SK-N-SH (cell line): ENCODE measurements around the gene EIF1. TPM values are rescaled to one million over a fixed set of nuclear protein-coding genes. Genes with fewer than 3 reads are reported as not detected.

ENCODE experiments used
- CTCF ChIA-PET: fragments of 300-600, 350-600 bp; formaldehyde crosslinking; extraction: SDS; loops from one replicate; lab custom pipeline; 2021; lab: Yijun Ruan, JAX
- POLR2A ChIA-PET: fragments of 350-600 bp; sonication (Branson Sonifier 250); formaldehyde crosslinking; extraction: SDS; loops from one replicate; lab custom pipeline; 2020; ENCODE audit warnings: antibody characterized with exemption, inconsistent platforms; lab: Yijun Ruan, JAX
- DNase-seq: peaks from one replicate; pipeline ENCODE4 v3.0.0; 2012
- H2AFZ ChIP-seq: fragments of 200-600 bp; sonication (generic); 2 replicates; pipeline ENCODE4 v1.8.1; 2016; ENCODE audit warnings: antibody characterized with exemption, mild to moderate bottlenecking, low read depth
- H3F3A ChIP-seq: fragments of 200-600 bp; sonication (generic); replicated peaks from 2 replicates; pipeline ENCODE3; 2016; ENCODE audit warnings: antibody characterized with exemption, mild to moderate bottlenecking; ENCODE audit not compliant: insufficient read depth
- H3K27ac ChIP-seq, 2 experiments: fragments of 200-500 bp in 1 of 2; fragments of 200-600 bp in 1 of 2; sonication (Bioruptor generic) in 1 of 2; sonication (generic), shearing (Covaris generic) in 1 of 2; 2 replicates each; pipeline versions ENCODE4 v1.5.1 to v1.6.1; 2014 to 2016; ENCODE audit warnings: low read depth in 2 of 2, inconsistent platforms in 1 of 2, low read length in 1 of 2, mild to moderate bottlenecking in 1 of 2, mixed read lengths in 1 of 2
- H3K27me3 ChIP-seq: fragments of 200-600 bp; sonication (generic), shearing (Covaris generic); 2 replicates; pipeline ENCODE4 v1.6.1; 2016; ENCODE audit warnings: mixed run types; ENCODE audit not compliant: insufficient read depth
- H3K36me3 ChIP-seq, 2 experiments: fragments of 200-500 bp in 1 of 2; fragments of 200-600 bp in 1 of 2; sonication (Bioruptor generic) in 1 of 2; sonication (generic) in 1 of 2; replicated peaks in 1 of 2; 2 replicates each; pipeline versions ENCODE3 to v1.5.1; 2014 to 2016; ENCODE audit warnings: low read length in 1 of 2, mild to moderate bottlenecking in 1 of 2; ENCODE audit not compliant: insufficient read depth in 2 of 2, control insufficient read depth in 1 of 2
- H3K4me1 ChIP-seq, 2 experiments: fragments of 200-500 bp in 1 of 2; fragments of 200-600 bp in 1 of 2; sonication (Bioruptor generic) in 1 of 2; sonication (generic), shearing (Covaris generic) in 1 of 2; 2 replicates each; pipeline versions ENCODE4 v1.5.1 to v1.6.1; 2014 to 2016; ENCODE audit warnings: low read depth in 1 of 2, low read length in 1 of 2, mixed run types in 1 of 2; ENCODE audit not compliant: insufficient read depth in 2 of 2, control insufficient read depth in 1 of 2
- H3K4me2 ChIP-seq: fragments of 200-600 bp; sonication (generic), shearing (Covaris generic); 2 replicates; pipeline ENCODE4 v1.6.1; 2017; ENCODE audit warnings: mixed run types
- H3K4me3 ChIP-seq, 2 experiments: fragments of 200-500 bp in 1 of 2; fragments of 200-600 bp in 1 of 2; sonication (Bioruptor generic) in 1 of 2; sonication (generic), shearing (Covaris generic) in 1 of 2; 2 replicates each; pipeline versions ENCODE4 v1.5.1 to v1.8.1; 2014 to 2016; ENCODE audit warnings: low read depth in 2 of 2, inconsistent platforms in 1 of 2, low read length in 1 of 2, mild to moderate bottlenecking in 1 of 2, mixed read lengths in 1 of 2, moderate library complexity in 1 of 2
- H3K79me2 ChIP-seq: fragments of 200-600 bp; sonication (generic); 2 replicates; pipeline ENCODE4 v1.8.1; 2017; ENCODE audit warnings: mild to moderate bottlenecking; ENCODE audit not compliant: insufficient read depth
- H3K9ac ChIP-seq: fragments of 200-600 bp; sonication (generic); 2 replicates; pipeline ENCODE4 v1.6.1; 2017; ENCODE audit warnings: mixed run types
- H3K9me2 ChIP-seq: fragments of 200-600 bp; sonication (generic); 2 replicates; pipeline ENCODE4 v1.6.1; 2017; ENCODE audit warnings: mixed run types
- H3K9me3 ChIP-seq: fragments of 200-600 bp; sonication (generic); 2 replicates; pipeline ENCODE4 v1.6.1; 2017; ENCODE audit warnings: mixed run types, mild to moderate bottlenecking, moderate library complexity
- H4K20me1 ChIP-seq: fragments of 200-600 bp; sonication (generic); 2 replicates; pipeline ENCODE4 v1.6.1; 2017; ENCODE audit warnings: mild to moderate bottlenecking, mixed run types; ENCODE audit not compliant: insufficient read depth
- CHD2 ChIP-seq: fragments of 150-350 bp; IDR thresholded peaks from 2 replicates; pipeline ENCODE4 v1.6.1; 2018; ENCODE audit warnings: low read length; ENCODE audit not compliant: partially characterized antibody
- ELF1 ChIP-seq: IDR thresholded peaks from 2 replicates; pipeline ENCODE4 v1.4.0; 2012
- EP300 ChIP-seq, 2 experiments: IDR thresholded peaks; 2 replicates each; pipeline versions ENCODE4 v1.4.0 to v1.6.1; 2012; ENCODE audit warnings: borderline replicate concordance in 1 of 2, low read depth in 1 of 2, low read length in 1 of 2
- EZH2phosphoT487 ChIP-seq: fragments of 200-600 bp; sonication (generic); IDR thresholded peaks from 2 replicates; pipeline ENCODE4 v1.6.1; 2017; ENCODE audit warnings: low read depth, mixed run types, mild to moderate bottlenecking, antibody characterized with exemption, moderate library complexity, borderline replicate concordance
- FOSL2 ChIP-seq: IDR thresholded peaks from 2 replicates; pipeline ENCODE4 v1.4.0; 2012; ENCODE audit warnings: low read depth, mild to moderate bottlenecking, moderate library complexity, borderline replicate concordance
- FOXJ3 ChIP-seq: sonication (generic); formaldehyde crosslinking; IDR thresholded peaks from 2 replicates; pipeline ENCODE4 v1.5.1; 2020; ENCODE audit warnings: mild to moderate bottlenecking, missing genetic modification reagents
- GABPA ChIP-seq: IDR thresholded peaks from 2 replicates; pipeline ENCODE4 v1.4.0; 2012; ENCODE audit warnings: low read depth, mild to moderate bottlenecking
- GATA2 ChIP-seq: sonication (generic); formaldehyde crosslinking; IDR thresholded peaks from 2 replicates; pipeline ENCODE4 v1.5.0; 2020; ENCODE audit warnings: mild to moderate bottlenecking, missing genetic modification reagents
- JUND ChIP-seq: IDR thresholded peaks from 2 replicates; pipeline ENCODE4 v1.4.0; 2012
- NFIC ChIP-seq: IDR thresholded peaks from 2 replicates; pipeline ENCODE4 v1.4.0; 2012; ENCODE audit warnings: borderline replicate concordance
- RAD21 ChIP-seq: IDR thresholded peaks from 2 replicates; pipeline ENCODE4 v1.6.1; 2012; ENCODE audit warnings: mild to moderate bottlenecking, low read length
- RCOR1 ChIP-seq: fragments of 150-350 bp; IDR thresholded peaks from 2 replicates; pipeline ENCODE4 v1.6.1; 2017; ENCODE audit warnings: antibody characterized with exemption, low read length
- SMC3 ChIP-seq: IDR thresholded peaks from 2 replicates; pipeline ENCODE4 v1.6.1; 2012; ENCODE audit warnings: low read depth, low read length, improper control_type of control experiment
- TAF1 ChIP-seq: IDR thresholded peaks from 2 replicates; pipeline ENCODE4 v1.6.1; 2012; ENCODE audit warnings: low read depth, mild to moderate bottlenecking, low read length, moderate library complexity, borderline replicate concordance
- TEAD4 ChIP-seq: IDR thresholded peaks from 2 replicates; pipeline ENCODE4 v1.4.0; 2012; ENCODE audit warnings: mild to moderate bottlenecking, borderline replicate concordance; ENCODE audit not compliant: insufficient read depth
- YY1 ChIP-seq: IDR thresholded peaks from 2 replicates; pipeline ENCODE4 v1.4.0; 2012; ENCODE audit warnings: low read depth, mild to moderate bottlenecking
- WGBS: methylation state at CpG from one replicate; pipeline ENCODE4 v1.1.6; 2017; ENCODE audit warnings: low lambda C conversion rate; 5-methylcytosine and 5-hydroxymethylcytosine counted together
- polyA plus RNA-seq, 3 experiments: library from polyadenylated mRNA; depleted of rRNA; stranded (reverse); fragments of >200 nt; gene quantifications; 2 replicates each; pipeline ENCODE4 v1.2.3, GENCODE V29; 2012
- TF ChIP-seq, protein P1 (sequence below): fragments of 200-600 bp; sonication (generic); IDR thresholded peaks from 2 replicates; pipeline ENCODE4 v1.6.1; 2017; ENCODE audit warnings: antibody characterized with exemption, mild to moderate bottlenecking, moderate library complexity
- TF ChIP-seq, protein P2 (sequence below): IDR thresholded peaks from 2 replicates; pipeline ENCODE4 v1.6.1; 2012; ENCODE audit warnings: mild to moderate bottlenecking, low read depth, low read length, moderate library complexity

Gene EIF1
- polyA plus RNA-seq, 1 of the 3 experiments (the other 2 are of a cell fraction), result 300 TPM

DNA sequence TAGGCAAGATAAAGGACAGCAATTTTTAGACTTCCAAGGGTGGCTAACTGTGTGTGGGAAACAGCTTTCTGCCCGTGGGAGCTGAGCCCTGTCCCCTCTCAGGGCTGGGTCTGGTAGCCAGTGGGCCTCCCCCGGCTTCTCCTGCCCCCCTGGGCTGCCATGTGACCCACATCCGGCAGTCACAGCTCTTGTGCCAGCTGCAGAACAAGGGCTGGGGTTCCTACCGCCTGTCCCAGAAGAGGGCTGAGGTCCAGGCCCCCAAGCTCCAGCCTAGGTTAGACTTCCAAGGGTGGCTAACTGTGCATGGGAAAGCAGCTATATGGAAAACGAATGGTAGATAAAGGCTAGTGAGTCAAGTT, 29.6 kb downstream of the EIF1 start:
- Histone ChIP-seq H3K79me2 (no peaks in the 10 kb centered on the region), H3K9me2 (no peaks in the 10 kb centered on the region), H3K9ac (no peak overlapping the region), H3K4me1 (no peaks in the 10 kb centered on the region), H2AFZ (no peak overlapping the region), H3K4me2 (no peak overlapping the region), H3K36me3 (no peaks in the 10 kb centered on the region), H4K20me1 (no peaks in the 10 kb centered on the region), H3K27ac (no peak overlapping the region), H3K4me3 (no peak overlapping the region), H3K9me3 (no peaks in the 10 kb centered on the region), H3F3A (no peaks in the 10 kb centered on the region), H3K27me3 (no peaks in the 10 kb centered on the region)
- no peak for DNase-seq
- ChIA-PET CTCF (interaction anchor here (1.2 to 2.2 kb wide), 3 partner anchors 23 to 93 kb away, joined by 3 to 11 read pairs (median 4); partner anchors contain the start of gene P3H4), POLR2A (interaction anchor here (1.2 kb wide), 1 partner anchor 29 kb away, joined by 3 read pairs; no protein-coding TSS in a partner anchor)
- WGBS, result 47% methylated on average over 3 of the region's 5 CpGs
- TF ChIP-seq CHD2 (no peak), YY1 (no peak), EZH2phosphoT487 (no peak), RAD21 (no peak), SMC3 (no peak), GATA2 (CRISPR knock-in tag) (no peak), TAF1 (no peak), TEAD4 (no peak), ELF1 (no peak), NFIC (no peak), FOSL2 (no peak), GABPA (no peak), EP300 (IDR thresholded peaks at IDR 0.05; ENCODE audit: borderline replicate concordance in 1 of 2, low read depth in 1 of 2, low read length in 1 of 2) (no peak), JUND (no peak), RCOR1 (no peak), FOXJ3 (no peak)
- TF ChIP-seq, protein P1, sequence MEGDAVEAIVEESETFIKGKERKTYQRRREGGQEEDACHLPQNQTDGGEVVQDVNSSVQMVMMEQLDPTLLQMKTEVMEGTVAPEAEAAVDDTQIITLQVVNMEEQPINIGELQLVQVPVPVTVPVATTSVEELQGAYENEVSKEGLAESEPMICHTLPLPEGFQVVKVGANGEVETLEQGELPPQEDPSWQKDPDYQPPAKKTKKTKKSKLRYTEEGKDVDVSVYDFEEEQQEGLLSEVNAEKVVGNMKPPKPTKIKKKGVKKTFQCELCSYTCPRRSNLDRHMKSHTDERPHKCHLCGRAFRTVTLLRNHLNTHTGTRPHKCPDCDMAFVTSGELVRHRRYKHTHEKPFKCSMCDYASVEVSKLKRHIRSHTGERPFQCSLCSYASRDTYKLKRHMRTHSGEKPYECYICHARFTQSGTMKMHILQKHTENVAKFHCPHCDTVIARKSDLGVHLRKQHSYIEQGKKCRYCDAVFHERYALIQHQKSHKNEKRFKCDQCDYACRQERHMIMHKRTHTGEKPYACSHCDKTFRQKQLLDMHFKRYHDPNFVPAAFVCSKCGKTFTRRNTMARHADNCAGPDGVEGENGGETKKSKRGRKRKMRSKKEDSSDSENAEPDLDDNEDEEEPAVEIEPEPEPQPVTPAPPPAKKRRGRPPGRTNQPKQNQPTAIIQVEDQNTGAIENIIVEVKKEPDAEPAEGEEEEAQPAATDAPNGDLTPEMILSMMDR, result no peak
- TF ChIP-seq, protein P2, sequence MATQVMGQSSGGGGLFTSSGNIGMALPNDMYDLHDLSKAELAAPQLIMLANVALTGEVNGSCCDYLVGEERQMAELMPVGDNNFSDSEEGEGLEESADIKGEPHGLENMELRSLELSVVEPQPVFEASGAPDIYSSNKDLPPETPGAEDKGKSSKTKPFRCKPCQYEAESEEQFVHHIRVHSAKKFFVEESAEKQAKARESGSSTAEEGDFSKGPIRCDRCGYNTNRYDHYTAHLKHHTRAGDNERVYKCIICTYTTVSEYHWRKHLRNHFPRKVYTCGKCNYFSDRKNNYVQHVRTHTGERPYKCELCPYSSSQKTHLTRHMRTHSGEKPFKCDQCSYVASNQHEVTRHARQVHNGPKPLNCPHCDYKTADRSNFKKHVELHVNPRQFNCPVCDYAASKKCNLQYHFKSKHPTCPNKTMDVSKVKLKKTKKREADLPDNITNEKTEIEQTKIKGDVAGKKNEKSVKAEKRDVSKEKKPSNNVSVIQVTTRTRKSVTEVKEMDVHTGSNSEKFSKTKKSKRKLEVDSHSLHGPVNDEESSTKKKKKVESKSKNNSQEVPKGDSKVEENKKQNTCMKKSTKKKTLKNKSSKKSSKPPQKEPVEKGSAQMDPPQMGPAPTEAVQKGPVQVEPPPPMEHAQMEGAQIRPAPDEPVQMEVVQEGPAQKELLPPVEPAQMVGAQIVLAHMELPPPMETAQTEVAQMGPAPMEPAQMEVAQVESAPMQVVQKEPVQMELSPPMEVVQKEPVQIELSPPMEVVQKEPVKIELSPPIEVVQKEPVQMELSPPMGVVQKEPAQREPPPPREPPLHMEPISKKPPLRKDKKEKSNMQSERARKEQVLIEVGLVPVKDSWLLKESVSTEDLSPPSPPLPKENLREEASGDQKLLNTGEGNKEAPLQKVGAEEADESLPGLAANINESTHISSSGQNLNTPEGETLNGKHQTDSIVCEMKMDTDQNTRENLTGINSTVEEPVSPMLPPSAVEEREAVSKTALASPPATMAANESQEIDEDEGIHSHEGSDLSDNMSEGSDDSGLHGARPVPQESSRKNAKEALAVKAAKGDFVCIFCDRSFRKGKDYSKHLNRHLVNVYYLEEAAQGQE, result no peak
